Stimulated activated CD4-positive, alpha-beta T cell treated with anti-CD3 and anti-CD28 coated beads, Interleukin-4, amount 100 ng/mL, for 1 hour (primary cell): Measurements from ENCODE around the gene G2E3.
A peak's percentile ranks its signal among the peaks of the same experiment; 100 is the strongest.
"Not testable (repeated sequence)": the region's sequence is repeated elsewhere in the genome, so short reads cannot be mapped to it uniquely, and the experiment has no call there.

Experiments
- DNase-seq: peaks from one replicate; pipeline ENCODE4 v3.0.0-alpha.2; 2020

G2E3 gene, protein sequence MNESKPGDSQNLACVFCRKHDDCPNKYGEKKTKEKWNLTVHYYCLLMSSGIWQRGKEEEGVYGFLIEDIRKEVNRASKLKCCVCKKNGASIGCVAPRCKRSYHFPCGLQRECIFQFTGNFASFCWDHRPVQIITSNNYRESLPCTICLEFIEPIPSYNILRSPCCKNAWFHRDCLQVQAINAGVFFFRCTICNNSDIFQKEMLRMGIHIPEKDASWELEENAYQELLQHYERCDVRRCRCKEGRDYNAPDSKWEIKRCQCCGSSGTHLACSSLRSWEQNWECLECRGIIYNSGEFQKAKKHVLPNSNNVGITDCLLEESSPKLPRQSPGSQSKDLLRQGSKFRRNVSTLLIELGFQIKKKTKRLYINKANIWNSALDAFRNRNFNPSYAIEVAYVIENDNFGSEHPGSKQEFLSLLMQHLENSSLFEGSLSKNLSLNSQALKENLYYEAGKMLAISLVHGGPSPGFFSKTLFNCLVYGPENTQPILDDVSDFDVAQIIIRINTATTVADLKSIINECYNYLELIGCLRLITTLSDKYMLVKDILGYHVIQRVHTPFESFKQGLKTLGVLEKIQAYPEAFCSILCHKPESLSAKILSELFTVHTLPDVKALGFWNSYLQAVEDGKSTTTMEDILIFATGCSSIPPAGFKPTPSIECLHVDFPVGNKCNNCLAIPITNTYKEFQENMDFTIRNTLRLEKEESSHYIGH

DNA sequence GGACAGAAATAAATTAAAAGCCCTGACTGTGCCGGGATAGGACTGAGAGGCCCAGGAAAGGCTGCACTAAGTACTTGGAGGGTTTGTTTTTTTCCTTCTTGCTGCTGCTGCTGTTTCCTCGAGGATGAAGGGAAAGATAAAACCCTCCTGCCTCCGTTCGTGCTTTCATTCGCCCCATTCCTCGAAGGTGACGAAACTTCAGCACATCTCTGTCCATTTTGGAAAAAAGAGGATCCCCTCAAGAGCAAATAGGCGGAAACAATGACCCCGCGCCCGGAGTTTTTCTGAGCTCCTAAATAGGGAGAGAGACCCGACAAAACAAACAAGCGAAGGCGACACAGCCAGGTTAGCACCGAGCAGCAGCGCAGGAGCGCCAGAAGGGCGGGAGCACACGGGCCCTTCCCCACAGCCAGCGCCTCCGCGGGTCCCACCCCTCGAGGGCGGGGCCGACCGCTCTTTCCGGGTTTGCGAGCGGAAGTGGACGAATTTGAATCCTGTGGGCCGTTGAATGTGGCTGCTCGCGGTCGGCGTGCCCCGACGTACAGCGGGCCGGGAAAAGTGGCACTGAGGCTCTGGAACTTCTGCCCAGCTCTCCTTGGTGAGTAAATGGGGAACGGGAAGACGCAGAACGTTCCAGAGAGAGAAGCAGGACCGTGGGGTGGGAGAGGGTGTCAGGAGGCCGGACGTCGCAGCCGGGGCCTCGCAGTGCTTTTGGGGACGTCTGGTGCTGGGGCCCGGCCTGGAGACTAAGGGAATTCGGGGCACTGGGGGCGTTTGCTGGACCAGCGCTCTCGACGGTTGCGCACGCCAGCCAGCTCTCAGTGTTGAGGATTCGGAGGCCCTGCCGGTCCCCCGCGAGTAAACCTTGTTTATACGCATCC lies at the start of gene G2E3:
Gene G2E3 (plus strand): TSS at position 484 of the 881 bp plus-strand sequence. CDS start 21,922 bp downstream, outside the sequence.
- peak; percentile 90 for DNase-seq

DNA sequence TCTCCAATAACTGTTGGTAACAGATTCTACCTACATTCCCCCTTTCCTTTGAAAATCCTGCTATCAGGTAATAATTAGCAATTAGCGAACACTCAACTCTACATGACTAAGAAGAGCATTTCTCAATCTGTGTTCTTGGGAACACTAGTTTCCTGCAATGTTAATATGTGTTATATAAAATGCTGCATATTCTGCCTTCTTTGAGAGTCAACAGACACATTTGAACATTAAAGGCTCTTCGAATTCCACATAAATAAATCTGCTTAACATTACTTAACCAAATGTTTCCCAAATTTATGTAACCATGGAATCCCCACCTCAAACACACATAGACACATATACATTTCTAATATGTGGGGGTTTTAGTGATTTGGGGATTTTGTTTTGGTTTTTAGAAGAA lies 41.2 kb upstream of the G2E3 start:
- DNase-seq: no peak

DNA sequence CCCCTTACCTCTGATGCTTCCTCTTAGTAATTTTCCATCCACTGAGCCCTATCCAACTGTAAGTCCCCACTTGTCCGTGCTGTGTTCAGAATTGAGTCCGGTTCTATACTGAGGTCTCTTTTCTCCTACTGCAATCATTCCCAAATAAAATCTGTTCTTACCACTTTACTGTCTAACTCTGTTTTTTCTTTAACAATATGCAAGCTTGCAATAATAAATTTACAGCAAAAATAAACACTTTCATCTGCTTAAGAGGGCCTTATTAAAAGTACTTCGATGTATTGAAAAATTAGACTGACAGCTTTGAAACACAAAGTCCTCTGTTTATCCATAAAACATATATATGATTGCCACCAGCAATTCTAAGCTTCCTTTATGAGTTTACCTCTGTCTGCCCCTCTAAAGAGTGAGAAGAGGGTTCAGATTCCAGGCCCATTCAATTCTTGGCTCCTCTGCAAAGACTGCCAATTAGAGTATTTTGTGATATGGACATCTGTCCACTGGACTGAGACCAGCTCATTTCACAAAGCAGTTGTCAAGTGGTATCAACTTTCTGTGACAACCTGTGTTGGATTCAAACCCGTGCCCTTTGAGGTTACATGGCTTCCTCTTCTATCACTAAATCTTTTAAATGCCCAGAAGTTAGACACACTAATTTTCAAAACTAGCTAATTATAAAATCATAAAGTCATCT lies 39.9 kb upstream of the G2E3 start:
- DNase-seq: no peak

DNA sequence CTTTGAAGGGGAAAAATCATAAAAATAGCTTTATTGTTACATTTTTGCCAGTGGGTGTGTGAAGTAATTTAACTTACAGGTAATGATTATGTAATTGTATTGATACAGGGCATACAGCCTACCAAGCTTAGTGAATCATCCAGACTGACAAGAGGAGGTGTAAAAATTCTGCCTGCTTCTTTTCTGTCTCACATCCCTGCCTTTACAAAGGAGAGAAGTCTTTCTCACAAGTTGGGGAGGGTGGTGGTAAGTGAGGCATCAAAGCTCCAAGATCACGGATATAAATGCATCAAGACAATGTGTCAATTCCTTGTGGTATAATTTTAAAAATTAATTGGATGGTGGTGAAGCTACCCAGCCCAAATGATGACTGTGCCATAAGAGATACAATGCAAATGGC lies 39.0 kb upstream of the G2E3 start:
- DNase-seq: no peak

DNA sequence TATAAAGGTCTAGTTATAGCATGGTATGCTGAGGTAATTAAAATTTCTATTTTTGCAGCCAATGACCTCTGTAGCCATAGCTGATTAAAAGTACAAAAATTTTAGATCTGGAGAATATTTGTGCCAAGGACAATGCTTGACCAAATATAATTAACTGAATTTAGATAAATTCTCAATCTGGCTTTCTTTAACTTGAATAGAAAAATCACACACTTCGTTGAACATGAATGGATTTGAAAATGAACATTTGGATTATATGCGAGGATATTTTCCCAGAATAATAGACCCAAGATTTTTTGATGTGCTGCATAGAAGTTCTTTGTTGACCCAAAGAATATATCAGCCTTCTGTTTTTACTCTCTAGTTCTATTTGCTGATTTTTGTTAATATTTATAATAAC lies 38.4 kb upstream of the G2E3 start:
- DNase-seq: no peak

DNA sequence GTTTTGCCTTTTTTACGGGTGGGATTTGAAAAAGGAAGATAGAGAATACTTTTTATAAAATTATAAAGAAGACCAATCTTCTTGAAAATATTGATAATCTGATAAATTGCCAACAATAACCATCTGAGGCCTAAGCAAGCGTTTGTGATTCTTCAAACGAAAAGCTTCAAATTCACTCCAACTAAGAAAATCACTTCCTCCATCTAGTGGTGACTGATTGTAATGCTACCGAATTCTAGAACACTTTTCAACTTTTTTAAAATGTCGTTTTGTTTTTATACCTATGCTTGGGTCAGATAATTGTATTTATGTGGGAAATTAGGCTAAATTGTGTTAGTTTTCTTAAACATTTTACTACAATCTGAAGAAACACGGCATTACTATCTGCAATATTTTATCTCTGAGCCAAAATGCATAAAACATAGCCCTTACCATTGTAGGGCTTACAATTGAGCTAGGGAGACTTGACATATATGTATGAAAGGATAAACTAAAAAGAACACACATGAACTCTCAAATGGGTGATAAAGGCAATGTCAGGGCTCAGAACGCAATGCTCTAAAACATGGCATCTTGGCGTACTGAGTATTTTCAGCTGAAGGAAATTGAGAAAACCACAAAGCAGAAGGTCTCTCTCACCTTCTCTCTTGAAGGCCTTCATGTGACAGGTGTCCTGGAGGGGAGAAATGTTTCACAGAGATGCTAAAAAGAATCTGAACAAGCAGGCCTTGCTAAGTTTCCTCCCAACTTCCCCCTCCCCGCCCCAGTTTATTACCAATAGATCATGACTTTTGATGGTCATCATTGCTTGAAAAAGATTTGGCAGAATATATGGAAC lies 36.8 kb upstream of the G2E3 start:
- DNase-seq: no peak

DNA sequence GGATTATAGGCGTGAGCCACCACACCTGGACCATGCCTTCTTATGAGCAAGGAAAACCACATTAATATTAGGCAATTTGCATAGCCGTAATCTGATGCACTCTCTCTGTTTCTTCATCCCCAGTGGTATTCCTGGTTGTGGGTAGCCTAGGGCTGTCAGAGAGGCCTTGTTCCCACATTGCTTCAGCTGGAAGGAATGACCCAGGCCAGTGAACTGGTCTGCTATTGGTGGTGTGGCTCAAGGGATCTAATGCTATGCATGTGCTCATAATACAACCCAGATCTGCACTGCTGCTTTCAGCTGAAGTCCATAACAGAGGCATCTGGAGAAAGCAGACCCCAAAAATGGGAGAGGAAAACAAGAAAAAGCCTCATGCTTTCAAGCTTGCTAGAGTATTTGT lies 33.1 kb upstream of the G2E3 start:
- DNase-seq: no peak

DNA sequence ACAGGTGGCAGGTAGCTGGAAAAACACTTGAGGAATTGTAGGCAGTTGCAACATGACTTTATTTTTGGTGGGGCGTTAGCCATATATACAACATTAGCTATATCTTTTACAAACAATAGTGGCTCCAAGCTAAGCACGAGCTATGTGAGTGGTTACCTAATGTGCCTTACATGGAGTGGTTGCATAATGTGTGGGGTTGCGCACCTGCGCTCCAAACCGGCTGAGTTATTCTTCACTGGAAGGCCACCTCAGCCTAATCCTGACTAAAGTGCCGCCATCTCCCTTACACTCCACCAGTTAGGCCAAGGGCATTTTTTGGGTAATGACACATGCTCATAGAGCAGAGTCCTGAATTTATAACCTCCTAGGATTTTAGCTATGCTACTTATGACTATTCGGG lies 31.8 kb upstream of the G2E3 start:
- DNase-seq: no peak

DNA sequence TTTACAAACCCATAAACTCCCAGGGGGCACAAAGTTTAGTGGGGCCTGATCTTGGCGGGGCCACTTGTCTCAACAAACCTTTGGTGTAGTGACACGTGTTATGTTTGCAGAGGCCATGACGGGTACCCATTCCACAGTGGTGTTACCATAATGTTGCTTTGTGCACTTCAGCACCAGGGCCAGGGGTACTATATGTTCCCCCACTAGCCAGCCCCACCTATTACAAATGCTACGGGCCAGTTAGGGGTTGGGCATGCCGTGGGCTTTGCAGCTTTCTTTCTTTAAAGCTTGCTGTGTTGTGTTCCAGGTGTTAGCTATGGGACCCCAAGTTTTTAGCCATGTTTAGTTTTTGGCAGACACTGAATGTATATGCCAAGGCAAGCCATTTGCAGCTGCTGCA lies 30.8 kb upstream of the G2E3 start:
- DNase-seq: no peak

DNA sequence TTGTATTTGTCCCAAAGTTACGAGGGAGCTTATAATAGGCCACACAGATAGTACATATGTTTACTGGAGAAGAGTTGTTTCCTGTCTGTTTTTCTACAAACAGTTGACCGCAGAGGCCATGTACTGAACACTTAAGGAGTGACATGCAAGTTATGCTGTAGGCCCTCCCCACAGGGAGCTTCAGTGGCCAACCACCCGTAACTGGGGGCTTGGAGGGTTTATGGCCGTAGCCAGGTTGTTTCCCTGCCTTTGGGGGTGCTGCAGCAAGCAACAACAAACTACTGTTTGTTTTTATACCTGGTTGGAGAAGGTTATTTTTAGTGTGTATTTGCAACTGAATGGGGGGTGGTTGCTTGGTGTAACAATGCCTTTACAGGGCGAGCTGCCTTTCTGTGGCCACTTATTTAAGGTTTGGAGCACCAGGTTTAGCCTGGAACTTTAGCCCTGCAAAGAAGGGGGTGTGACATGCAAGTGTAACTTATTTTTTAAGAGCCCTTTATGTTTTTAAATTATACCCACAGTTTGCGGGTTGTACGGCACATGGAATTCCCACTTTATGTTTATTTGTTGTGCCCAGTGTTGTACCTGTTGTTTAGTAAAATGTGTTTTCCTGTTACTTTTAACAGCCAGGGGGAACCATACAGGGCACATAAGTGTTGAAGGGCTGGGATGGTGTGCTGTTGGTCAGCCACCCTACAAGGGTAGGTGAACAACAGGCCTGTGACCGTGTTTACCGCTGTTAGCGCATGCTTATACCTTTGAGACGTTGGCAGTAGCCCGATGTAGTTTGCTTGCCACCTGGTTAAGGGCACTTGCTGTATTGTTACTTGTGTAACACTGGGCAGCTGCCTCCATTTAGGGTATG lies 29.9 kb upstream of the G2E3 start:
- no peak for DNase-seq

DNA sequence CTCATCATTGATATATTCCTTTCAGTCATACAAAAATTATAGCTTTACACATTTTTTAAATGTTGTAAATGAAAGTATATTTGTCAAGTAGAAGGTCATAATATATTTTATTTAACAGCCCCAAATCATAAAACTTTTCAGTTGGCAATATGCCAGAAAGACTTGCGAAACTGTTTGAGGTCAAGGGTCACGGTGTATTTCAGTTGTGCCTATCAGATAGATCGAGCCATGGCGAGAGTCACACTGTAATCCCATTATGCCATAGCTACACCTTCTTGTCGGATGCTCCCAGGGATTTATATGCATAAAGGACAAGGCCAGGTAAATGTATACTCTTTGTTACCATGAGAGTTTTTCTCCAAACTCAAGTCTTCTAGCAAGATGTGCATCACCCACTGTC lies 26.7 kb upstream of the G2E3 start:
- DNase-seq: no peak

DNA sequence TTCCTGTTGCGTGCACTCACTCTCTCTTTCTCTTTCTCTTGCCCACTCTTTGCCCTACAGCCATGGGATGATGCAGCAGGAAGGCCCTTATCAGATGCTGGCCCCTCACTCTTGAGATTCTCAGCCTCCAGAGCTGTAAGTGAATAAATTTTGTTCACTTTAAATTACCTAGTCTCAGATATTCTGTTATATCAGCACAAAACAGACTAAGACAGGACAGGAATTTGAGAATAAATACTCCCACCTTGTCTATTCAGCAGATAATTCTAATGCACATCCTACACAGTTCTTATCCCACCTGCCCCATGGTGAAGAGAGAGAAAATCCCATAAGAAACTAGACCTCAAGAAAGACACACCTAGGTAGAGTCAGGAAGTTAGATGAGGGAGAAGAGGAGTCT lies 25.8 kb upstream of the G2E3 start:
- no peak for DNase-seq

DNA sequence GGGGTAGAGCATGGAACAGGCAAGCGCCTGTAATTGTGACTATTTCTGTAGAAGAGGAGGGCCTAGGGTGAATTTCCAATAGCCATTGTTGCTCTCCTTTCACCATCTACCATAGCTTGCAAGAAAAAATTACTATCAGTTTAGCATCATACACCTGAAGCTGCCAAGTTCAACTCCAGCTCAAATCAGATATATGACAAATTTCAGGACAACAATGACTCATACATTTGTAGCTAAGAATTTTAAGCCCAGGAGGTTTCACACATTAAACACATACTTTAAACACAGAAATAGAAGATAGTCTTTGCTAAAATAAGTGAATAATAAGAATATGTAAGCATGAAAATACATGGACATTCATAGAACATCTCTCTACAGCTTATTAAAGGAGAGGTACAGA lies 17.6 kb upstream of the G2E3 start:
- no peak for DNase-seq

DNA sequence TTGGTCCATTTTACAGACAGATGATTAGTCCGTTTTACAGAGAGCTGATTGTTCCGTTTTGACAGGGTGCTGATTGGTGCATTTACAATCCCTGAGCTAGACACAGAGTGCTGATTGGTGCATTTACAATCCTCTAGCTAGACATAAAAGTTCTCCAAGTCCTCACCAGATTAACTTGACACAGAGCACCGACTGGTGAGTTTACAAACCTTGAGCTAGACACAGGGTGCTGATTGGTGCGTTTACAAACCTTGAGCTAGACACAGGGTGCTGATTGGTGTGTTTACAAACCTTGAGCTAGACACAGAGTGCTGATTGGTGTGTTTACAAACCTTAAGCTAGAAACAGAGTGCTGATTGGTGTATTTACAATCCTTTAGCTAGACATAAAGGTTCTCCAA lies 12.2 kb upstream of the G2E3 start:
- DNase-seq: not testable (repeated sequence)

DNA sequence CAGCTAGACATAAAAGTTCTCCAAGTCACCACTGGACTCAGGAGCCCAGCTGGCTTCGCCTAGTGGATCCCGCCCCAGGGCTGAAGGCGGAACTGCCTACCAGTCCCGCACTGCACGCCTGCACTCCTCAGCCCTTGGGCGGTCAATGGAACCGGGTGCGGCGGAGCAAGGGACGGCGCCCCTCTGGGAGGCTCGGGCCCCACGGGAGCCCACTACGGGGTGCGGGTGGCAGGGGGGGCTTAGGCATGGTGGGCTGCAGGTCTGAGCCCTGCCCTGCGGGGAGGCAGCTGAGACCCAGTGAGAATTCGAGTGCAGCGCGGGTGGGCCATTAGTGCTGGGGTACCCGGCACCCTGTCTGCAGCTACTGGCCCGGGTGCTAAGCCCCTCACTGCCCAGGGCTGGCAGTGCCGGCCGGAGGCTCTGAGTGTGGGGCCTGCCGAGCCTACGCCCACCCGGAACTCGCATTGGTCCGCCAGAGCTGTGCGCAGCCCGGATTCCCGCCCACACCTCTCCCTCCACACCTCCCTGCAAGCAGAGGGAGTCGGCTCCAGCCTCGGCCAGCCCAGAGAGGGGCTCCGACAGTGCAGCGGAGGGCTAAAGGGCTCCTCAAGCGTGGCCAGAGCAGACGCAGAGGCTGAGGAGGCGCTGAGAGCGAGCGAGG lies 11.4 kb upstream of the G2E3 start:
- no peak for DNase-seq

DNA sequence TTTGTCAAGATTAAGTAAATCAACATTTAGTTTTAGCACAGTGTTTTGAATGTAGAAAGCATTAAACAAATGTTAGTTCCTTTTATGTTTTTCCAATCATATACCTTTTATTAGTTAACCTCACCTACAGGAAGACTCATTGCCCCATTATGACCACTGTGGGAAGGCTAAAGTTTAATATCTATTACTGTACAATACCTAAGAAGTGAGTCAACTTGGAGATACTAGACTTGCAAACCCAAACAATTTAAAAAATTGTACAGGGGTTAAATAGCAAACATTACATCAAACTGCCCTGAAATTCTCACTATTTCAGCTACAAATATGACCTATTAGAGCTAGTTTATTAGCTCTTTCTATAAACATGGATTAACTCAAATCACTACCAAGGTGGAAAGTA lies 8.6 kb upstream of the G2E3 start:
- DNase-seq: no peak

DNA sequence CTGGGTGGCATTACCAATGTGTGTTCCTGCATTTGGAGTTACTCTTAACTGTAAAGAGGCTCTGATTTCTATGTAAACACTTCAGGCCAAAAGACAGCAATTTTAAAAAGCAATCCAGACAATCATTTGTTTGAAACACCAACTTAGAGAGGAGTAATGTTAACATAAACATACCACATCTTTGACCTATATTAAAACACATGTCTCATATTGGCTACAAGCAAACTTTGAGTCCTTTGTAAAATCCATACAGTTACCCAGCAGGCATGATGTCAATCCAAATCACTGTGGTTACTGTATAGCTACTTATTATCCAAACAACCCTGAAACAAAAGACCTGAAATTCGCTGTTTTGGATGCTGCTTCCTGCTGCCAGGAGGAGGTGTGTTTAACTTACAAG lies 7.5 kb upstream of the G2E3 start:
- DNase-seq: no peak

DNA sequence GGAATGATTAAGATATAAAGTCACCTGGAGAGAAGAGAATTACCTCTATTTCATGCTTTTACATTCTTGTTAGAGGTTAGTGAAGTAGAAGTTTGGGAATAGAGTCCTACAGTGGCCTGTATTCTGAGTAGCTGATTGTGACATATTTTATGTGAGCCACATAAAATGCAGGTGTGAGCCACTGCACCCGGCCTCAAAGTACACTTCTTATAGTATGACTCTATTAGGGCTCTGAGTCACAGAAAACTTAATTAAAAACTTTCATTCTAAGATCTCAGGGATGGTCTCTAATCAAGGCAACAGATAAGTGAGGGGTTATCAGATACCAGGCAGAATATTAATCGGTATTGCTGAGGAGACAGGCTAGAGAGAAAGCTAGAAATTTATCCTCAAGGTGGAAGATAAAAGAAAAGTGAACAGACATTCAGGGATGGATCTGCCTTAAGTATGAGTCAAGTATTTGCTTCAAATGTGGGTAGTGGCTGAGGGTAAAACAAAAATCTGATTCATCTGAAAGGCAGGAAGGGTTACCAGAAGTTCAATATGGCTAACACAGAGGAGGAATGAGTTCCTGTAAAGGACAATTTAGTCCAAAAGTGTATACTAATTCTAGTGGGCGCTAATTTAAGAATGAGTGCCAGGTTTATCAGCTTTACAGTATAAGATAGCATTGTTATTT lies 5.5 kb upstream of the G2E3 start:
- DNase-seq: no peak

DNA sequence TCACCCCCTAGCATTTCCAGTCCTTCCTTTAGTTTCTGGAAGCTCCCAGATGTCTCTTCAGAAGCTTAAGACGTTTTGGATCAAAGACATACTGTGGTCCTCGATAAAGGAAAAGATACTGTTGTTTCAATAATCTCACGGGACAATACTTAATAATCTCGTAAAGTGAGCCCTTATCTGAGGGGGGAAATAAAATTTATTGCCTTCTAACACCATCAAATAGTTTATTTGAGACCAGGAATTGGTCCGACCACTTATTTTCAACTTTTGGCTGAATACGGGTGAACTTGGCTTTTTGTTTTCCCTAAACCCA lies 640 bp upstream of the G2E3 start:
- DNase-seq: no peak

DNA sequence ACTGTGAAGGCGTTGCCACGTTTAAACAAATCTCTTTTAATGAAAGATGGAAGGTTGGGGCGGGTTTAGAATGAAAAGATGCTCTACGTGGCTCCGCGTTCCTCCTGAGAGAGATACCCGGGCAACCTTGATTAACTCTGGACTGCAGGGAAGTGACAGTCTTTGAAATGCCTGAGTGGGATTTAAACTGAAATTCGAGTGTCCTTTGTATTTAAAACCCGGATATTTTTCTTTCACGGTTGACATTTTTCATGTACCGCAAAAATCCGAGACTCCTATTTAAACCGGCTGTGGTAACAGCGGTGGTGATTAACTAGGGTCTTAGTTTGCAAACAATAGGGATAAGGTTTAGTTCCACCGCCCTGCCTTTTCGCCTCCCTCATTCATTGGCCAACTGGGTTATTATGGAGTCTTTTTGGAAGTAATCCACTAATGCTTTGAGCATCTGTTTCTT lies 707 bp downstream of the G2E3 start:
- no peak for DNase-seq
